Ramos (cell line): Measurements from ENCODE around the gene MC2R.

Source experiments
- in situ Hi-C: fragments of 300-500 bp; cut with MboI; formaldehyde crosslinking; loops from one replicate; pipeline ENCODE4 v1.14.3; 2022; ENCODE audit warnings: low sequenced_read_pairs; ENCODE audit not compliant: unreplicated experiment

Gene MC2R

GRCh38 chr18:13834496-13835015, 80.8 kb downstream of the MC2R start:
- in situ Hi-C loops = no loop called here
